GM21526 (cell line): Measurements from ENCODE around the gene NBEA.

Experiments
- ATAC-seq: cut with Tn5 transposase; IDR thresholded peaks from one replicate; pipeline ENCODE4 v1.9.1; 2021; ENCODE audit warnings: moderate library complexity; ENCODE audit not compliant: unreplicated experiment, low FRiP score

NBEA gene

GRCh38 chr13:35716729-35717128 lies 774.7 kb downstream of the NBEA start:
- ATAC-seq, result no peak

- no peak for ATAC-seq
Measured at GRCh38 chr13:35718084-35718483, 776.0 kb downstream of the NBEA start.

- ATAC-seq, result no peak
Measured at GRCh38 chr13:35720290-35720689, 778.2 kb downstream of the NBEA start.

DNA sequence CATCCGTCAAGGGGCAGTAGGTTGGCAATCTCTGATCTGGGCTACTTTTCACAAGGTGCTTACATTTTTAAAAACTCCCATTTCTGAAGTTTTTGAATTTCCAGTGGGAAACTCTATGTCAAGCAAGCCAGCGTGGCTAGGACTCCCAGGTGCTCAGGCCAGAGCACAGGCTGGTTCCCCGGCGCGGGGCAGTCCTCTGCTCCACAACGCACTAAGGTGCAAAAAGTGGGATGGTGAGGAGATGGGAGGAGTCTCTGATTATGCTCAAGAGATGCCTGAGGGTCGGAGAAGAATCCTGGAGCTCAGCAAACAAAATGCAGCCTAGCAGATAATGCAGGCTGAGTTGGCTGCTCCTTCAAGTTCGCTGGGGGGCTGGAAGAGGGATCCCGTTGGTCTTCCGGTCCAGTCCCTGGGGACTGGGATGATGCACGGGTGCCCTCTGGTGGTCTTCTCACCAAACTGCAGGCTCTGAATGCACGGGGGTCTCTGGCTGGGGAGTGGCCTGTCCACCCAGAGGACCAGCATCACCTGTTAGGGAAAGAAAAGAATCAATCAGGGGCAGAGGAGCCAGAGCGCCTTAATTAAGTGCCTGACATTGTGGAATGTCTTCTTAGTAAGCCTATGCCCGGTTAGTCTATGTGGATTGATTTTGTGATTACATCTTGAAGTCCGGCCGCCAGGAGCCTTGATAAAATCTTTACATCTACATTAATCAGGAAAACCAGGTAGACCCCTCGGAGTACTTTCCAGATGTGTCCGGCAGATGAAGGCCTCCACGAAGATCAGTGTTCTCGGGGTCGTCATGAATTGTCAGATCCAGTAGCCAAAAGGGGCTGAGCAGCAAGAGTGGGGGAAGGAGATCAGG lies 778.9 kb downstream of the NBEA start:
- ATAC-seq, result no peak
